GM06990 (cell line): Measurements from ENCODE around the gene GUCD1.

Experiments used
- DNase-seq: peaks from one replicate; pipeline ENCODE4 v3.0.0-alpha.2; 2011; ENCODE audit not compliant: insufficient read length; ENCODE audit errors: extremely low read depth
- H3K27me3 ChIP-seq: replicated peaks from 2 replicates; pipeline ENCODE4 v1.6.0; 2011; ENCODE audit warnings: low read length; ENCODE audit not compliant: control insufficient read depth, insufficient read depth
- H3K36me3 ChIP-seq: 2 replicates; pipeline ENCODE4 v1.5.1; 2011; ENCODE audit warnings: low read length; ENCODE audit not compliant: control insufficient read depth, insufficient read depth
- H3K4me3 ChIP-seq: replicated peaks from 2 replicates; pipeline ENCODE4 v1.5.1; 2011; ENCODE audit warnings: low read depth, mild to moderate bottlenecking, control low read depth, low read length
- TF ChIP-seq, protein P1 (sequence below): IDR thresholded peaks from 2 replicates; pipeline ENCODE4 v1.5.1; 2011; ENCODE audit warnings: low read length, control low read depth, mild to moderate bottlenecking, inconsistent platforms; ENCODE audit not compliant: insufficient read depth, poor library complexity, severe bottlenecking

Gene GUCD1

DNA sequence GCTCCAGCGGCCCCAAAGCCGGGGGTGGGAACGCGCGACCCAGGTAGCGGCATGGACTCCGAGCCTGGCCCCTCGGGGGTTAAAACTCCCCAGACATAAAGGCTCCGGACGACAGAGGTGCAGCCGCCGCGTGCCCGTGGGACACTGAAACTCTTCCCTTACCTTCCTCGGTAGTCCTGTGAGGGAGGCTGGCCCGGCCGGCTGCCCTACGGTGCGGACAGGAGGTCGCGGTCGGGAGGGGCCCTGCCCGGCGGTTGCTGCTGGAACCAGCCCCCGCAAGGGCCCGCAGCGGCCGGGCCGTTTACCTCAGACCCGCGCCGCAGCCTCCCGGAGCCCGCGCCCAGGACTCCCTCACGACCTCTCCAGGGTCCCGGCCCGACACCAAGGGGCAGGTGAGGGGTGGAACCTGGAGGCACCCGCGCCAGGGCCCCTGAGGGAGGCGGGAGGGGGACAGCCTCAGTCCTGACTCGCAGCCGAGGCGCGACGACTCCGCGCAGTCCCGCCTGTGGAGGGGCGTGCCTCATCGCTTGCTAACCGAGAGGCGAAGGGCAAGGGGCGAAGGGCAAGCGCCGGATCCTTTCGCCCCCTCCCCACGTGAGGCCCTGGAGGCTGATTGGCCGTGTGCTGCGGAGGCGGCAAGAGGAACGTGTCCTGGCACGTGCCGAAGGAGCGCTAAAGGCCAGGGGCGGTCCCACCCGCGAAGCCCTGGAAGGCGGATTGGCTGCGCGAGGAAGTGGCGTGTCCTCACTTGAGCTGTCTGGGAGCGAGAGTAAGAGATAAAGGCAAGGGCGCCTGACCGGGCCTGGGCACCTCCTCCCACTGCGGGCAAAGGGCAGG, 60.2 kb downstream of the GUCD1 start, which contains the start of gene UPB1:
TSS of gene UPB1 (plus strand) at position 805 of the 837 bp plus-strand sequence. CDS start 72 bp downstream, outside the sequence.
- no peak for DNase-seq
- Histone ChIP-seq H3K36me3 (no peaks in the 10 kb centered on the region), H3K27me3 (no peaks in the 10 kb centered on the region), H3K4me3 (no peak within 1 kb of the TSS)
- TF ChIP-seq, protein P1, sequence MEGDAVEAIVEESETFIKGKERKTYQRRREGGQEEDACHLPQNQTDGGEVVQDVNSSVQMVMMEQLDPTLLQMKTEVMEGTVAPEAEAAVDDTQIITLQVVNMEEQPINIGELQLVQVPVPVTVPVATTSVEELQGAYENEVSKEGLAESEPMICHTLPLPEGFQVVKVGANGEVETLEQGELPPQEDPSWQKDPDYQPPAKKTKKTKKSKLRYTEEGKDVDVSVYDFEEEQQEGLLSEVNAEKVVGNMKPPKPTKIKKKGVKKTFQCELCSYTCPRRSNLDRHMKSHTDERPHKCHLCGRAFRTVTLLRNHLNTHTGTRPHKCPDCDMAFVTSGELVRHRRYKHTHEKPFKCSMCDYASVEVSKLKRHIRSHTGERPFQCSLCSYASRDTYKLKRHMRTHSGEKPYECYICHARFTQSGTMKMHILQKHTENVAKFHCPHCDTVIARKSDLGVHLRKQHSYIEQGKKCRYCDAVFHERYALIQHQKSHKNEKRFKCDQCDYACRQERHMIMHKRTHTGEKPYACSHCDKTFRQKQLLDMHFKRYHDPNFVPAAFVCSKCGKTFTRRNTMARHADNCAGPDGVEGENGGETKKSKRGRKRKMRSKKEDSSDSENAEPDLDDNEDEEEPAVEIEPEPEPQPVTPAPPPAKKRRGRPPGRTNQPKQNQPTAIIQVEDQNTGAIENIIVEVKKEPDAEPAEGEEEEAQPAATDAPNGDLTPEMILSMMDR, result no peak

- no peaks in the 10 kb centered on the region for H3K27me3 ChIP-seq
- TF ChIP-seq, protein P1, result no peak
- DNase-seq, result no peak
- H3K4me3 ChIP-seq, result no peak overlapping the region
- H3K36me3 ChIP-seq, result no peaks in the 10 kb centered on the region
Measured at GRCh38 chr22:24494167-24494527, 60.8 kb downstream of the GUCD1 start.

DNA sequence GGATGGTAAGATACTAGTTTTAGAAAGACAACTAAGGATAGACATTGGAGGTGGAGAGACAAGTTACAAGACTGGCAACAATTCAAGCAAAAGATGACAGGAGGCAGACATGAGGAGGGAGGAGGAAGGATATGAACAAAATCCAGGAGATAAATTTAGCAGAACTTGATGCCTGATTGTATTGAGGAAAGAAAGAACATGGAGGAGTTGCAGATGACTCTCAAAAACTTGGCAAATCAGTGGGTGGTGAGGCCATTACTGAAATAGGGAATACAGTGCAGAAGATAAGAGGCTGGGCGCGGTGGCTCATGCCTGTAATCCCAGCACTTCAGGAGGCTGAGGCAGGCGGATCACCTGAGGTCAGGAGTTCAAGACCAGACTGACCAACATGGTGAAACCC, 62.5 kb downstream of the GUCD1 start:
- DNase-seq, result no peak
- Histone ChIP-seq H3K36me3 (no peaks in the 10 kb centered on the region), H3K27me3 (no peaks in the 10 kb centered on the region), H3K4me3 (no peak overlapping the region)
- TF ChIP-seq, protein P1, result no peak
